Activated CD4-positive, alpha-beta T cell treated with anti-CD3 and anti-CD28 coated beads, Interleukin-2, amount 50 U/mL, for 4 hours (primary cell): ENCODE results near the gene MAP1A.
A peak's percentile ranks its signal among the peaks of the same experiment; 100 is the strongest.

Source experiments
- DNase-seq, 2 experiments: peaks; one replicate each; pipeline ENCODE4 v3.0.0-alpha.2; 2020

Gene MAP1A

DNA sequence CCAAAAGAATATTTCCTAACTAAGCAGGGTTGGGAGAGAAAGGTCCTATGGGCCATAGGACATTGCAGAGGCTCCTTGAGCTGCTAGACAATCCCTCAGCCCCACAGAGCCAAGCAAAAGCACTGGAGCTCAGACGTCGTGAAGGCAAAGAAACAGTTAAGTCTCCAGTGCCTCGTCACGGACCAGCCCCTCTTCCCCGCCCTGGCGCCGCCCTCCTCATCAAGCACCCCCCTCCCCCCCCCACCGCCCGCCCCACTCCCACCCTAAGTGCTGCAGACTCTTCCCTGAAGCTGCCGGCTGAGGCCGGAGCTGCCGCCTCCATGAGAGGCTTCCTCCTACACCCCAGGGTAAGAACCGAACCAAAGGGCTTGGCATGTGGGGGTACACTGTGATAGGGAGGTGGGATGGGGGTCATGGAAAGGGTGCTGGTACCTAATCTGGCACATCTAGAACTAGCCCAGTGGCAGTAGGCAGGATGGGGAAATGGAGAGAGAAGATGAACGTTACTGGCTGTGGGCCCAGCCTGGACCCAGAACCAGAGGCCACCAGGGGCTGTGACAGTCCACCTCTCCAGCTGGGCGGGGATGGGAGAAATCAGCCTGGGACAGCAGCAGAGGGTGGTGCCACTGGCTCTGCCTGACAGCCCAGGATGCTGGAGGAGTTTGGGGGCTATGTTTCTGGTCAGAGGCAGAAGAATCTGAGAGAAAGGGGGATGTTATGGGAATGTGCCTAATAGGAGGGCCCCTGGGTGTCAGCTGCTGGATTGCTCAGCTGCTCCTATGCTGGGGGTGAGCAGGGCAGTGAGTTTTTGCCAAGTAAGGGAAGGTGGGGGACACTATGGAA, at the start of gene MAP1A:
MAP1A (plus strand) TSS at position 255 of the 843 bp plus-strand sequence. CDS start 3,866 bp downstream, outside the sequence.
- DNase-seq = no peak

GRCh38 chr15:43469867-43470266, 47.5 kb upstream of the MAP1A start:
- no peak for DNase-seq

DNA sequence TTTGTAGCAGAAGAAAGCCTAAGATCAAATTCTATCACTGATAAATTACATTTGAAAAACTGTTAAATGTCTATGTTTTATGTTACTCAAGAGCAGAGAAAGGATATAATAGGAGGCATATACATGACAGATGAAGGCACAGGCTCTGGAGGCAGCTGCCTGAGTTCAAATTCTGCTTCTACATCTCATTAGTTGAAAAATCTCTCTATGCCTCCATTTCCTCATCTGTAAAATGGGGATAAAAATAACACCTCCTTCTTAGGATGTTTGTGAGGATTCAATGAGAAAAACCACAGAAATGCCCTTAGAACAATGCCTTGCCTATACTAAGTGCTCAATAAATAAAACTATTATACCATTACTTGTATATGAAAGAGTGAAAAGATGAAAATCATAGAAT, 45.4 kb upstream of the MAP1A start:
- no peak for DNase-seq

DNA sequence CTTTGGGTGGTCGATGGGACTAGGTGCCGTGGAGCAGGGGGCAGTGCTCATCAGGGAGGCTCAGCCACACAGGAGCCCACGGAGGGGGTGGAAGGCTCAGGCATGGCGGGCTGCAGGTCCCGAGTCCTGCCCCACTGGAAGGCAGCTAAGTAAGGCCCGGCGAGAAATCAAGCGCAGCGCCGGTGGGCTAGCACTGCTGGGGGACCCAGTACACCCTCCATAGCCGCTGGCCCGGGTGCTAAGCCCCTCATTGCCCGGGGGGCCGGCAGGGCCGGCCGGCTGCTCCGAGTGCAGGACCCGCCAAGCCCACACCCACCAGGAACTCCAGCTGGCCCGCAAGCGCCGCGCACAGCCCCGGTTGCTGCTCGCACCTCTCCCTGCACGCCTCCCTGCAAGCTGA, 43.5 kb upstream of the MAP1A start:
- DNase-seq = no peak

DNA sequence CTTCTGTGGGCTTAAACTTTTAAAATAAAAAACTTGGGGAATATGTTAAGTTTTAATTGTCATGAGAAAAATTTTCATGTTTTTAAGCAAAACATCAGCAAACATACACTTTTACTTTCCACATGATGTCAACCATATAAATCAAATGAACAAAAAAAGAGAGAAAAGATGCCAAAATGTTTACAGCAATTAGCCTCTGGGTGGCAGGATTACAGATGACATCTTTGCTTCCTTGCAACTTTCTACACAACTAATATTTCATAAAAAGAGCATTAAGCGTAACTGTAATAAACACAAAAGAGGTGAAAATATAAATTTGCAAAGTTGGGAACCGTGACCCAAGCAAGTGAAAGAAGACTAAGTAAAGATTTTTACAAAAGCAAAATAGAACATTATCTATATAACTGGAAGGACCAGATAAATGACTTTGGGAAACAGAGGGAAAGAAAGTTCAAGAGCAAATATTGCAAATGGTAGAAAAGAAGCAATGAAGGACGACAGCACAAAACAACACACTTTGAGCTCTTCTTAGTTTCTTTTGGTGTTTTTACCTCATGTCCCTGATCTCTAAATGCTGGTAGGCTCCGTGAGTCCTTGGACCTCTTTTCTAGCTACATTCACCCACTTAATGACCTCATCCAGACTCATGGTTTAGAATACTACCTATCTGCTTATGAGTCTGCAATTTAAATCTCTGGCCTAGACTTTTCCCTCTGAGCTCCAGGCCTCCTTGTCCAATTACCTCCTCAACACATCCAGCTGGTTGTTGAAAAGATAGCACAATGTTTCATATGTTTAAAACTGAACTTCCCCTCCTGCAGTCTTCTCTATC, 33.9 kb upstream of the MAP1A start:
- DNase-seq = no peak

DNA sequence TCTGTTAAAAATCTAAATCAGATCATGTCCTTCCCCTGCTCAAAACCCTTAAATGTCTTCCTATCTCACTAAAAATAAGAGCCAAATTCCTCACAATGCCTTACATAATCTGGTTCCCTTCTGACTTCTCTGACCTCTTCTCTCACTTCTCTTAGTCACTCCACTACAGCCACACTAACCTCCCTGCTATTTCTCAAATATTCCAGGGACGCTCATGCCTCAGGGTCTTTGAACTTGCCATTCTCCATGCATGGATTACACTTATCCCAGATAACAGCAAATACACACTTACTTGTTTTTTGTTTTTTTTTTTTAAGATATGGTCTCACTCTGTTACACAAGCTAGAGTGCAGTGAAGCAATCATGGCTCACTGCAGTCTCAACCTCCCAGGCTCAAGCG, 33.0 kb upstream of the MAP1A start:
- no peak for DNase-seq

GRCh38 chr15:43487271-43487895, 30.0 kb upstream of the MAP1A start:
- no peak for DNase-seq

GRCh38 chr15:43488790-43489189, 28.6 kb upstream of the MAP1A start:
- DNase-seq = no peak

DNA sequence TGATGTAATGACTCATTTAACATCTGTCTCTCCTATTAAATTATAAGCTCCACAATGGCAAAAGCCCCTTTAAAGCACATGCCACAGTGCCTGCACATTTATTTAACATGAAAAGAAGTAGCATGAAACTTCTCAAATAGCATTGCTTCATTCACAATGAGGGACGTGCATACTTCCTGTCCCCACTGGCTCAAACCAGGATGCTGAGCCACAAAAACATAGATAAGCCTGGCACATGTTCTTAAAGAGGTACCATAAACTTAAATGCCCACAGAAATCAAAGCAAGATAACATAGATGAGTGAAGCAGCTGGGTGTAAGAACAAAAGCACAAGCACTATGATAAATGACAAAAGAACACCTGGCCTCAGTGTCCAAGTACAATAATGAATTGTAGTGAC, 28.2 kb upstream of the MAP1A start:
- DNase-seq = no peak

DNA sequence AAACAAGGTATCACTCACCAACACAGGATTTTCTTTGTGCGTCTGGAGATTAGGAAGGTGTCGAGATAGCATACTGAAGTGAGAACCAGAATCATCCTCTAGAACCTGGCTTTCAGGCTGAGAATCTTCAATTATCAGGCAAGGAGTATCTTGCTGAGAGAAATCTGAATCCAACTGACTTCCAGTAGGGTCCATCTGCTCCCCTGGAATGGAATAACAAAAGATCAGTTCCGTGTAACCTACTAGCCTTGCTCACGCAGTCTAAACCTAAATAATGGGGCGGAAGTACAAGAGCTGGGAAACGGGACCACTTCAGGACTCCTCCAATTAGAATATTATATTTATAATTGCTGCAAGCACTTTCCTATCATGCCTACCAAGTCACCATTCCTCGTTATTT, 25.1 kb upstream of the MAP1A start:
- DNase-seq = no peak

- DNase-seq = peak; percentile 94 to 95
These were observed 24.5 kb upstream of the MAP1A start, which contains the start of gene TP53BP1 for GRCh38 chr15:43492673-43493601. Gene TP53BP1 (minus strand): TSS chr15:43493156. CDS start chr15:43493043, 113 bp downstream.

DNA sequence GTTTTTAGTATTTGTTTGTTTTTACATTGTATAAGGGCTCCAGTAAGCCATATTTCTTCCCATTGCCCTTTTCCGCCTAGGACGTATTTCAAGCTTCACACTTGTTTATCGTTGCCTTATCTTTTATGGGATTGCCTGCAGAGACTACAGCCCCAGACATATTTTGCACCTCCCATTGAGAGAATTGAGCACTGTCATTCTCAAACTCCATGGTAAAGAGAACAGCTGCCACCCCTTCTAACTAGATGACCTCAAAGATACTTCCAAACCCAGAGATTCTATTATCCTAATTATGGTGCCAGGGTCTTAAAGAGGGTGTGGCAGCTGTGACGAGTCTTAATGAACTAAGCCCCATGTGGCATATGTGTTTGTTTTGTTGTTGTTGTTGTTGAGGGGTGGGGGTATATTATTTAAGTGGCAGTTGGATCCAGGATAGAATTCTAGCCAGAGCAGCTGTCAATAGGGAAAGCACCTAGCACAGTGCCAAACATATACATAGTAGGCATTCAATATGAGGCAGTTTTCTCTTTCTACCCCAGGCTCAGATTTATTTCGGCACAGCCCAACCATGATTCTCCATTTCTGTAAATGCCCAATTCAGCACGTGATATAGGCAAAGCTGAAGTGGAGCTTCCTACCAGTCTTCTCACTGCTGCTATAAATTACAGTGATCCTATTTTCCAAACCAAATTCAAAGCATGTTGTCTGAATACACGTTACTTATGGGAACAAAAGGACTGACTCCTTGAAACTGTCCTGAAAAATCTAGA, 23.5 kb upstream of the MAP1A start:
- no peak for DNase-seq

GRCh38 chr15:43498990-43499389, 18.4 kb upstream of the MAP1A start:
- DNase-seq = no peak

GRCh38 chr15:43499635-43500034, 17.8 kb upstream of the MAP1A start:
- DNase-seq = no peak

DNA sequence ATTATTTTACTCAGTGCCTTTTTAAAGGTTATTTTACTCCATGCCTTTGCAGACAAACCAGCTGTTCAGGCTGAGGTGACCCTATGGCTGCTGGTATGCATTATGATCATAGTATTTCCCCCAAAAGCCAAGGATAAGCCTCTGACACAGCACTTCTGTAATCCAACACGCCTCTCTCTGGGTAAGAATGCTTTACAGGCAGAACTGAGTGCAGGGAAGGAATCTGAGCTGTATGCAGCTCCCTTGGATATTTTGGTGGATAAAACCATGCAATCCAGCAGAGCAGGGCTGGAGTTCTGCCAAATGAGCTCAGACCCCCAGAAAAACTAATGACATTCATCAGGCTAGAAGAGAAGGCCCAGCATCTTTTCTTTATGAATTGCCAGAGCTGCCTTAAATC, 11.7 kb upstream of the MAP1A start:
- no peak for DNase-seq

DNA sequence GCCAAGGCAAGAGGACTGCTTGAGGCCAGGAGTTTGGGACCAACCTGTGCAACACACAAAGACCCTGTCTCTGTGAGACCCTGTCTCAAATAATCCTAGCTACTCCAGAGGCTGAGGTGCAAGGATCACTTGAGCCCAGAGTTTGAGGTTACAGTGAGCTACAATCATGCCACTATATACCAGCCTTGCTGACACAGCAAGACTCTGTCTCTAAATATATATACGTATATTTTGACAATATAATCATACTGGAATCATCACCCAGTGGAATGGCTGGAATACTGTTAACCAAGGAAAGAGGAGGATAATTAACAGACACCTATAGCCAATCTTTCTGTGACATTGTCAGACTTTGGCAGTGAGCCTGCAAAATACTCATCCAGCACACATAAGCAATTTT, 9.0 kb upstream of the MAP1A start:
- DNase-seq = no peak

DNA sequence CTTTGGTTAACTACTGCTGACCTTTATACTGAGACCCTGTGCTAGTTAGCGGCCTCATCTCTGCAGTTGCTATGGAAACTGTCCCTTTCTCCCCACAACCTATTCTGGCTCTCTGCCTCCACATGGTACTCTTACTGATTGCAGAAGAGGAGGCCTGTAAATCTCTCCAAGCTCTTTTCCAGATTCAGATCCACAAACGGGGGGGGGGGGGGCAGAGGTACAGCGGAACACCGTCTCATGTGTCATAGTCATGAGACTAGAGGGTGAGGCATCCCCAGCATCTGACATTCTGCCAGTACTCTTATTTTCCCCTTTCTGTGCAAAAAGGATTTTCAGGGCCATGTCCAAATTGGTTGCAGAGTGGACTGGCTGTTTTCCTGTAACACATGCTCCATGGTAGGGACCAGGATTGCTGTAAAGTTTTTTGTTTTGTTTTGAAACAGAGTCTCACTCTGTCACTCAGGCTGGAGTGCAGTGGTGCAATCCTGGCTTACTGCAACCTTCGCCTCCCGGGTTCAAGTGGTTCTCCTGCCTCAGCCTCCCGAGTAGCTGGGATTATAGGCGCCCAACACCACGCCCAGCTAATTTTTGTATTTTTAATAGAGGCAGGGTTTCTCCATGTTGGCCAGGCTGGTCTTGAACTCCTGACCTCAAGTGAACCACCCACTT, 8.3 kb upstream of the MAP1A start:
- DNase-seq = no peak

DNA sequence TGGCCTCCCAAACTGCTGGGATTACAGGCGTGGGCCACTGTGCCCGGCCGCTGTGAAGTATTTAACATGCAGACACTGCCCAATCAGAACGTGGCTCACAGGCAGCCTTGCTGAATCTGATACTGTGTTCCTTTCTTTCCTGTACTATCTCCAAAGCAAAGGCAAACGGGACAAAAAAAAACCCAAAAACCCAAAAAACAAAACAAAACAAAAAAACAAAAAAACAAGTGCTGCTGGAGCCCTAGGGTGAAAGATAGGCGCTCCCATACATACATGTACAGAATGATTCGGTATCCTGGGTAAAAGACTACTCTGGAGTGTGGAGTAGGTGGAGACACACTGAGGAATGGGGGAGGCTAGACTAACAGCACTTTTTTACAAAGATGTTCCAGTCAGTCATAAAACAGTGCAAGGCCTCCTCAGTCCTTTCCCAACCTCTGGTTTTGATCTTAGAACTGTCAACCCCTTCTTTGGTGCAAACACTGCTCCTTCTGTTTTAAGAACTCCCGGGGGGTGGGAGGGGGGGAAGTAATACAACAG, 7.7 kb upstream of the MAP1A start:
- no peak for DNase-seq

GRCh38 chr15:43510200-43511011, 7.0 kb upstream of the MAP1A start:
- peak; percentile 89 for DNase-seq
